Activated B cell treated with CpG ODN at 0.5 μM for 24 hours (primary cell): Measurements from ENCODE around the gene UGT2B15. TPM values are rescaled to one million over a fixed set of nuclear protein-coding genes. Genes with fewer than 3 reads are reported as not detected.
"Not testable (repeated sequence)": the region's sequence is repeated elsewhere in the genome, so short reads cannot be mapped to it uniquely, and the experiment has no call there.

ENCODE experiments used
- ATAC-seq: fragments of 200-7000 bp; cut with Tn5 transposase; one replicate; pipeline ENCODE4 v1.10.0; 2021; ENCODE audit warnings: low read depth, mild to moderate bottlenecking, moderate library complexity
- CTCF ChIA-PET: fragments of 350-600 bp; sonication (Branson Sonifier 250); formaldehyde crosslinking; loops from one replicate; lab custom pipeline; 2021; ENCODE audit warnings: antibody characterized with exemption; lab: Charles Lee
- POLR2A ChIA-PET: fragments of 350-600 bp; sonication (Branson Sonifier 250); formaldehyde crosslinking; loops from one replicate; lab custom pipeline; 2021; ENCODE audit warnings: antibody characterized with exemption; lab: Charles Lee
- DNase-seq: peaks from one replicate; pipeline ENCODE4 v3.0.0; 2022
- H3K27ac Mint-ChIP-seq: one replicate; pipeline ENCODE4 v1.8.0; 2020; ENCODE audit warnings: mixed read lengths
- H3K27me3 Mint-ChIP-seq: one replicate; pipeline ENCODE4 v1.8.0; 2021; ENCODE audit warnings: mixed read lengths
- H3K36me3 Mint-ChIP-seq: one replicate; pipeline ENCODE4 v1.8.0; 2021; ENCODE audit warnings: low read depth, mixed read lengths
- H3K4me1 Mint-ChIP-seq: one replicate; pipeline ENCODE4 v1.8.0; 2021; ENCODE audit warnings: mixed read lengths
- H3K4me3 Mint-ChIP-seq: one replicate; pipeline ENCODE4 v1.8.0; 2020; ENCODE audit warnings: mild to moderate bottlenecking, mixed read lengths
- H3K9me3 Mint-ChIP-seq: one replicate; pipeline ENCODE4 v1.8.0; 2020; ENCODE audit warnings: mixed read lengths
- intact Hi-C: fragments of 100-400 bp; cut with micrococcal nuclease; formaldehyde crosslinking; loops from one replicate; pipeline ENCODE4 v1.15.1; 2024
- total RNA-seq: library from RNA; stranded (reverse); gene quantifications from 2 replicates; pipeline ENCODE4 v1.2.3, GENCODE V29; 2022
- TF ChIP-seq, protein P1 (sequence below): fragments of 200-600 bp; IDR thresholded peaks from one replicate; pipeline ENCODE4 v1.8.0; 2022; ENCODE audit warnings: antibody characterized with exemption, mild to moderate bottlenecking

The UGT2B15 gene
- total RNA-seq = 0.22 and 0.44 TPM in 2 replicates

DNA sequence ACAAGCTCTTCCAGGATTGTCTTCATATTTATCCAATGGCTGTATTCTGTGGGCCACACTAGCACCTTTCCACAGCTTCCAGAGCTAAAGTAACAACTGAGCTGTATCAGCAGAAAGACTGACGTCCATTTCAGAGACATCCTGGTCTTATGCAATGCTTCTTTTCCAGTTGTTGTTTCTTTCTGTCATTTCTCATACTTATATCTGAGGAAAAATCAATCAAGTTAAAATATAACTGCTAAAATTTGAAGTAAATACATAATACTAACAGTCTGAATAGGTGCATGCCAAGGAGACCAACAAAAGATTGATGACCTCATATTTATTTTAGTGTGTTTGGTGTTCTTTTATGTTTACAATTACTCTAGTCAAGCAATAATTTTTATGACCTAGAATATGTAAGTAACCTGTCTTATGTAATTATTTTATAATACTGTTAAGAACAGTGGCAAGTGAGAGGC lies at the start of gene UGT2B15:
Gene UGT2B15, minus strand, starts transcription at position 174 of the 461 bp plus-strand sequence. Its CDS starts 34 bp downstream, at position 140.
- CTCF ChIA-PET, H3K9me3 Mint-ChIP-seq, H3K27me3 Mint-ChIP-seq, H3K36me3 Mint-ChIP-seq, H3K27ac Mint-ChIP-seq, DNase-seq, H3K4me3 Mint-ChIP-seq, intact Hi-C loops, ATAC-seq, H3K4me1 Mint-ChIP-seq, POLR2A ChIA-PET: not testable (repeated sequence)

DNA sequence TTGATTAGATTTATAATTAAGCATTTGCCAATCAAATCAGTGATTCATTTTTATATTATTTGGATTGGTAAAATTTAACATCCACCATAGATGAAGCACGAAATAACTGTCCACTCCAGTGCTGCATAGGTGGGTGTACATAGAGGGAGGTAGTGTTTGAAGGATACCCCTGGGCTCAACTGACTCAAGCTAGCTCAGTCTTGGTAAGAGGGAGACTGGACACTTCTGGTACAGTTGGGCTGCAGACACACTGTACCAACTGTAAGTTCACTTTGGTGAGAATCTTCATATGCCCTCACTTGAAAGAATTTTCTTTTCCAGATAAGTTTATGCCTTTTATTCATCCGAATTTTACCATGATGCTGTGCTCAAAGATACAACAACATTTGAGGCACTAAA lies 48.6 kb upstream of the UGT2B15 start:
- H3K4me3 Mint-ChIP-seq = no peak overlapping the region
- CTCF ChIA-PET = interaction anchor here (0.6 kb wide), 1 partner anchor 845 kb away, joined by 3 read pairs; no protein-coding TSS in a partner anchor
- DNase-seq (no peak), ATAC-seq (no peak)
- peaks cover 4% of the 10 kb centered on the region for H3K9me3 Mint-ChIP-seq
- TF ChIP-seq, protein P1, sequence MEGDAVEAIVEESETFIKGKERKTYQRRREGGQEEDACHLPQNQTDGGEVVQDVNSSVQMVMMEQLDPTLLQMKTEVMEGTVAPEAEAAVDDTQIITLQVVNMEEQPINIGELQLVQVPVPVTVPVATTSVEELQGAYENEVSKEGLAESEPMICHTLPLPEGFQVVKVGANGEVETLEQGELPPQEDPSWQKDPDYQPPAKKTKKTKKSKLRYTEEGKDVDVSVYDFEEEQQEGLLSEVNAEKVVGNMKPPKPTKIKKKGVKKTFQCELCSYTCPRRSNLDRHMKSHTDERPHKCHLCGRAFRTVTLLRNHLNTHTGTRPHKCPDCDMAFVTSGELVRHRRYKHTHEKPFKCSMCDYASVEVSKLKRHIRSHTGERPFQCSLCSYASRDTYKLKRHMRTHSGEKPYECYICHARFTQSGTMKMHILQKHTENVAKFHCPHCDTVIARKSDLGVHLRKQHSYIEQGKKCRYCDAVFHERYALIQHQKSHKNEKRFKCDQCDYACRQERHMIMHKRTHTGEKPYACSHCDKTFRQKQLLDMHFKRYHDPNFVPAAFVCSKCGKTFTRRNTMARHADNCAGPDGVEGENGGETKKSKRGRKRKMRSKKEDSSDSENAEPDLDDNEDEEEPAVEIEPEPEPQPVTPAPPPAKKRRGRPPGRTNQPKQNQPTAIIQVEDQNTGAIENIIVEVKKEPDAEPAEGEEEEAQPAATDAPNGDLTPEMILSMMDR = no peak
- POLR2A ChIA-PET = no interaction called here
- intact Hi-C loops = no loop called here
- H3K27me3 Mint-ChIP-seq = no peaks in the 10 kb centered on the region
- no peaks in the 10 kb centered on the region for H3K4me1 Mint-ChIP-seq
- H3K27ac Mint-ChIP-seq = no peak overlapping the region
- no peaks in the 10 kb centered on the region for H3K36me3 Mint-ChIP-seq

DNA sequence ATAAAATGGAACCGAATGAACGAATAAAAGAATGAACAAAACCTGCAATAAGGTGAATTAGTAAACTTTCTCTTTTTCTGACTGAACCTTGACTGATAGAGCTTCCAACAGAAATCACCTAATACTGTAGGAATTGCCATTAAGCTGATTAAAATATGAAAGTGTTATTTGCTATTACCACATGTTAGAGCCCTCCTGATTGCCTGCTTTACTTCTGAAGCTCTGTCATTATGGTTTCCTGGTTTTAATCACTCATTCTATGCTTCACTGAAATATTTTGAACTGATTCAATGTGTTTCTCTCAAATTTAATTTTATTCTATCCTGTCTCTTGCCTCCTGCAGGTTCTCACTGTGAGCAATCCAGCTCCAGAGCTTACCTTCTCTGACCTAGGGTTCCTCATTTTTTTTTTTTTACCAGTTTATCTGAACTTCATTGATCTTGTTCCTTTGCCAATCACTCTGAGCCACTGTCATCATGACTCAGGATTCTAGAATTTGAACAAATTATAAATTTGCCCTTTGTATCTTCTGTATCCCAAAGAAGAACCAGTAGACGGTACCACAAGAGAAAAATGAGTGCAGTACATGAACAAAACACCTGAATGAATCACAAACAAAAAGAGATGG lies 48.1 kb upstream of the UGT2B15 start:
- ATAC-seq = no peak
- H3K4me1 Mint-ChIP-seq = no peaks in the 10 kb centered on the region
- no peak overlapping the region for H3K27ac Mint-ChIP-seq
- H3K27me3 Mint-ChIP-seq = no peaks in the 10 kb centered on the region
- intact Hi-C loops = no loop called here
- no peaks in the 10 kb centered on the region for H3K36me3 Mint-ChIP-seq
- POLR2A ChIA-PET = no interaction called here
- H3K9me3 Mint-ChIP-seq = peaks cover 4% of the 10 kb centered on the region
- H3K4me3 Mint-ChIP-seq = no peak overlapping the region
- TF ChIP-seq, protein P1 = no peak
- no peak for DNase-seq
- CTCF ChIA-PET = interaction anchor here (0.6 kb wide), 1 partner anchor 845 kb away, joined by 3 read pairs; no protein-coding TSS in a partner anchor

DNA sequence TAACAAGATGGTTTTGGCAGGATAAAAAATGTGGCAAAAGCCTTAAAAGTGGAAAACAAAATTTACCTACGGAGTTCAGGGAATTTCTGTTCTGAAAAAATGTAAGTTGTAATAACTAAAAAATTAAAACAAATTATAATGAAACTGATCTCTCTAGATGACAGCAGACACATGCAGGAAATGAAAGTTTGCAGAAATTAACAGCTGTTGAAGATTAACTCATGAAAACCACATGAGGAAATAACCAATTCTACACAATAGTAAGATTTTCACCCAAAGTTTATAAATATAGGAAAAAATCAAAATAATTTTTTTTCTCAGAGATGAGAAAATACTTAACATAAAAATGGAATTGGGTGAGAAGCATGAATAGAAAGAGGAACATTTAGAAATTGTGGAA lies 47.5 kb upstream of the UGT2B15 start:
- Mint-ChIP-seq H3K27ac (no peak overlapping the region), H3K4me1 (no peaks in the 10 kb centered on the region), H3K9me3 (peaks cover 4% of the 10 kb centered on the region), H3K4me3 (no peak overlapping the region), H3K36me3 (no peaks in the 10 kb centered on the region), H3K27me3 (no peaks in the 10 kb centered on the region)
- CTCF ChIA-PET = no interaction called here
- intact Hi-C loops = no loop called here
- ATAC-seq (no peak), DNase-seq (no peak)
- POLR2A ChIA-PET = no interaction called here
- TF ChIP-seq, protein P1 = no peak

DNA sequence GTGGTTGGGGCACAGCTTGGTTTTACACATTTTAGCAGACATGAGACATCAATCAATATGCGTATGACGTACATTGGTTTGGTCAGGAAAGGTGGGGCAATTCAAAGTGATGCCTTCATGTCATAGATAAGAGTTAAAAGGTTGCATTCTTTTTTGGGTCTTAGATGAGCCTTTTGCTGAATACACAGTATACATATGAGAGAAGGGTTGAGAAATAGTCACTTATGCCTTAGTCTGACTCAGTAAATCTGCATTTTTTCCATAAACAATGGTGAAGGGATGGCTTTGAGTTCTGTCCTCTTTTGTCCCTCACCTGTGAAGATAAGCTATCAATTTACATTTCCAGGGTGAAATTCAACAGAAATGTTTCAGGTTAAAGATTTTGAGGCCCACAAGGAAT lies 43.9 kb upstream of the UGT2B15 start:
- Mint-ChIP-seq H3K27me3 (no peaks in the 10 kb centered on the region), H3K27ac (no peak overlapping the region), H3K4me3 (no peak overlapping the region), H3K36me3 (no peaks in the 10 kb centered on the region), H3K9me3 (no peaks in the 10 kb centered on the region), H3K4me1 (no peaks in the 10 kb centered on the region)
- no peak for ATAC-seq
- no peak for DNase-seq
- intact Hi-C loops = no loop called here
- TF ChIP-seq, protein P1 = no peak
- ChIA-PET POLR2A (no interaction called here), CTCF (no interaction called here)
